Kidney tubule cell (primary cell): ENCODE measurements around the gene GALNS.

ENCODE experiments used
- DNase-seq: peaks from one replicate; pipeline ENCODE4 v3.0.0-alpha.2; 2018; ENCODE audit warnings: low spot score

GALNS gene

GRCh38 chr16:88876942-88877526 lies 20.3 kb upstream of the GALNS start:
- no peak for DNase-seq

- no peak for DNase-seq
Observed at GRCh38 chr16:88875703-88876234, 19.0 kb upstream of the GALNS start.

GRCh38 chr16:88874938-88875599 lies 18.3 kb upstream of the GALNS start:
- no peak for DNase-seq

GRCh38 chr16:88872650-88873331 lies 16.0 kb upstream of the GALNS start:
- no peak for DNase-seq

- DNase-seq, result no peak
Observed at GRCh38 chr16:88871730-88872416, 15.1 kb upstream of the GALNS start.

- DNase-seq, result no peak
Observed at GRCh38 chr16:88871349-88871702, 14.6 kb upstream of the GALNS start.

GRCh38 chr16:88870608-88871348 lies 14.0 kb upstream of the GALNS start:
- no peak for DNase-seq

GRCh38 chr16:88869673-88869980 lies 12.9 kb upstream of the GALNS start:
- DNase-seq, result no peak

GRCh38 chr16:88868974-88869672 lies 12.4 kb upstream of the GALNS start:
- DNase-seq, result no peak

GRCh38 chr16:88867581-88868246 lies 11.0 kb upstream of the GALNS start:
- no peak for DNase-seq

GRCh38 chr16:88866151-88866920 lies 9.6 kb upstream of the GALNS start, which contains the start of gene PABPN1L:
PABPN1L (minus strand) TSS chr16:88866660; CDS start chr16:88866606, 54 bp downstream.
- no peak for DNase-seq

- DNase-seq, result no peak
Observed at GRCh38 chr16:88865742-88866141, 9.0 kb upstream of the GALNS start.

GRCh38 chr16:88865310-88865709 lies 8.6 kb upstream of the GALNS start:
- DNase-seq, result no peak

GRCh38 chr16:88864521-88864920 lies 7.8 kb upstream of the GALNS start:
- no peak for DNase-seq

GRCh38 chr16:88864099-88864498 lies 7.4 kb upstream of the GALNS start:
- no peak for DNase-seq

GRCh38 chr16:88863426-88863825 lies 6.7 kb upstream of the GALNS start:
- DNase-seq, result no peak

GRCh38 chr16:88862968-88863367 lies 6.2 kb upstream of the GALNS start:
- no peak for DNase-seq

- no peak for DNase-seq
Observed at GRCh38 chr16:88861359-88861758, 4.6 kb upstream of the GALNS start.

- DNase-seq, result no peak
Observed at GRCh38 chr16:88859381-88860091, 2.8 kb upstream of the GALNS start.
